ENCODE data around the gene RAB30. TPM values are rescaled to one million over a fixed set of nuclear protein-coding genes. Genes with fewer than 3 reads are reported as not detected.

The RAB30 gene
- total RNA-seq, 1 donor from 2014 or later = 12.3 TPM

- Mint-ChIP-seq H3K9me3 (no peaks in the 10 kb centered on the region), H3K4me3 (no peak overlapping the region), H3K27me3 (ENCODE audit: insufficient read depth, low read depth) (peaks cover 5% of the 10 kb centered on the region), H3K36me3 (peaks cover 6% of the 10 kb centered on the region), H3K4me1 (no peaks in the 10 kb centered on the region), H3K27ac (no peak overlapping the region)
- Histone ChIP-seq H3K36me3 (no peaks in the 10 kb centered on the region), H3K4me1 (peaks cover 10% of the 10 kb centered on the region), H3K79me2 (ENCODE audit: low read depth) (no peaks in the 10 kb centered on the region), H3K9me3 (ENCODE audit: low read depth) (no peaks in the 10 kb centered on the region), H3K4me2 (no peak overlapping the region), H4K20me1 (ENCODE audit: low read depth) (no peaks in the 10 kb centered on the region), H3F3A (ENCODE audit: low read depth) (no peaks in the 10 kb centered on the region), H2AFZ (replicated peaks) (no peak overlapping the region), H3K27me3 (no peaks in the 10 kb centered on the region), H3K4me3 (no peak overlapping the region), H3K27ac (no peak overlapping the region), H3K9ac (no peak overlapping the region)
- no peak for DNase-seq (ENCODE audit: low spot score)
- TF ChIP-seq CTCF (IDR thresholded peaks at IDR 0.05) = no peak
- TF ChIP-seq EZH2phosphoT487 (IDR thresholded peaks at IDR 0.05) = no peak
- TF ChIP-seq EZH2 (IDR thresholded peaks at IDR 0.05) = no peak
These were observed 94.9 kb downstream of the RAB30 start for GRCh38 chr11:82976786-82977185.

GRCh38 chr11:82975882-82976281 lies 95.8 kb downstream of the RAB30 start:
- Histone ChIP-seq H3K9me3 (ENCODE audit: low read depth) (no peaks in the 10 kb centered on the region), H3K4me2 (no peak overlapping the region), H3K4me3 (no peak overlapping the region), H3K27me3 (no peaks in the 10 kb centered on the region), H3K27ac (no peak overlapping the region), H3K4me1 (peaks cover 10% of the 10 kb centered on the region), H2AFZ (replicated peaks) (no peak overlapping the region), H3K9ac (no peak overlapping the region), H4K20me1 (ENCODE audit: low read depth) (no peaks in the 10 kb centered on the region), H3K79me2 (ENCODE audit: low read depth) (no peaks in the 10 kb centered on the region), H3F3A (ENCODE audit: low read depth) (no peaks in the 10 kb centered on the region), H3K36me3 (no peaks in the 10 kb centered on the region)
- no peaks in the 10 kb centered on the region for H3K9me3 Mint-ChIP-seq
- no peak overlapping the region for H3K27ac Mint-ChIP-seq
- peaks cover 5% of the 10 kb centered on the region for H3K27me3 Mint-ChIP-seq (ENCODE audit: insufficient read depth, low read depth)
- DNase-seq (ENCODE audit: low spot score) = no peak
- peaks cover 2% of the 10 kb centered on the region for H3K36me3 Mint-ChIP-seq
- no peak for TF ChIP-seq CTCF (IDR thresholded peaks at IDR 0.05)
- TF ChIP-seq EZH2phosphoT487 (IDR thresholded peaks at IDR 0.05) = no peak
- TF ChIP-seq EZH2 (IDR thresholded peaks at IDR 0.05) = no peak
- no peaks in the 10 kb centered on the region for H3K4me1 Mint-ChIP-seq
- H3K4me3 Mint-ChIP-seq = no peak overlapping the region

GRCh38 chr11:82974851-82975250 lies 96.8 kb downstream of the RAB30 start:
- Histone ChIP-seq H3K9me3 (ENCODE audit: low read depth) (no peaks in the 10 kb centered on the region), H4K20me1 (ENCODE audit: low read depth) (no peaks in the 10 kb centered on the region), H3K4me2 (no peak overlapping the region), H3K79me2 (ENCODE audit: low read depth) (no peaks in the 10 kb centered on the region), H3K9ac (no peak overlapping the region), H3K4me1 (peaks cover 10% of the 10 kb centered on the region), H3F3A (ENCODE audit: low read depth) (no peaks in the 10 kb centered on the region), H3K27ac (no peak overlapping the region), H3K4me3 (no peak overlapping the region), H3K27me3 (no peaks in the 10 kb centered on the region), H2AFZ (replicated peaks) (no peak overlapping the region), H3K36me3 (no peaks in the 10 kb centered on the region)
- no peak for TF ChIP-seq CTCF (IDR thresholded peaks at IDR 0.05)
- no peak for TF ChIP-seq EZH2phosphoT487 (IDR thresholded peaks at IDR 0.05)
- no peak for TF ChIP-seq EZH2 (IDR thresholded peaks at IDR 0.05)
- H3K9me3 Mint-ChIP-seq = no peaks in the 10 kb centered on the region
- no peak for DNase-seq (ENCODE audit: low spot score)
- peaks cover 5% of the 10 kb centered on the region for H3K27me3 Mint-ChIP-seq (ENCODE audit: insufficient read depth, low read depth)
- no peaks in the 10 kb centered on the region for H3K4me1 Mint-ChIP-seq
- H3K27ac Mint-ChIP-seq = no peak overlapping the region
- no peak overlapping the region for H3K4me3 Mint-ChIP-seq
- H3K36me3 Mint-ChIP-seq = peaks cover 2% of the 10 kb centered on the region

Data from neural progenitor cell (in vitro differentiated cells).